Ascending aorta (tissue), 2 donors: ENCODE measurements around the gene LPGAT1. TPM values are rescaled to one million over a fixed set of nuclear protein-coding genes. Genes with fewer than 3 reads are reported as not detected.

Experiments used
- DNase-seq, 2 donors: peaks; one replicate each; pipeline ENCODE4 v3.0.0-alpha.2; 2019; ENCODE audit warnings: low spot score in 2 of 2
- H3K27ac ChIP-seq, 2 donors: fragments of 200-600 bp; sonication (generic); one replicate each; pipeline ENCODE4 v1.5.1; 2016 to 2017; ENCODE audit warnings: mild to moderate bottlenecking in 1 of 2
- H3K27me3 ChIP-seq: fragments of 200-600 bp; sonication (generic); one replicate; pipeline ENCODE4 v1.5.1; 2017
- H3K36me3 ChIP-seq, 2 donors: fragments of 200-600 bp; sonication (generic); one replicate each; pipeline ENCODE4 v1.5.1; 2016
- H3K4me1 ChIP-seq, 2 donors: fragments of 200-600 bp; sonication (generic); one replicate each; pipeline ENCODE4 v1.5.1; 2016 to 2017; ENCODE audit warnings: mild to moderate bottlenecking in 1 of 2
- H3K4me3 ChIP-seq, 2 donors: fragments of 200-600 bp; sonication (generic); one replicate each; pipeline ENCODE4 v1.5.1; 2016 to 2017; ENCODE audit warnings: mild to moderate bottlenecking in 1 of 2
- H3K9me3 ChIP-seq, 2 donors: fragments of 200-600 bp; sonication (generic); one replicate each; pipeline ENCODE4 v1.5.1; 2016
- intact Hi-C: fragments of 100-400 bp; cut with DNase I; formaldehyde crosslinking; loops from one replicate; pipeline ENCODE4 v1.15.1; 2023
- total RNA-seq: library from RNA; depleted of rRNA; stranded (reverse); fragments of >200 nt; gene quantifications from one replicate; pipeline ENCODE4 v1.1.0, GENCODE V29; 2016
- TF ChIP-seq, protein P1 (sequence below), 3 experiments: fragments of 200-600 bp in 2 of 3; fragments of 450-650 bp in 1 of 3; sonication (generic) in 2 of 3; IDR thresholded peaks; one replicate each; pipeline ENCODE4 v1.5.1; 2016 to 2019; ENCODE audit warnings: antibody characterized with exemption in 3 of 3, mild to moderate bottlenecking in 1 of 3, moderate library complexity in 1 of 3

LPGAT1 gene
- total RNA-seq, 1 donor from 2014 or later = 17.1 TPM

DNA sequence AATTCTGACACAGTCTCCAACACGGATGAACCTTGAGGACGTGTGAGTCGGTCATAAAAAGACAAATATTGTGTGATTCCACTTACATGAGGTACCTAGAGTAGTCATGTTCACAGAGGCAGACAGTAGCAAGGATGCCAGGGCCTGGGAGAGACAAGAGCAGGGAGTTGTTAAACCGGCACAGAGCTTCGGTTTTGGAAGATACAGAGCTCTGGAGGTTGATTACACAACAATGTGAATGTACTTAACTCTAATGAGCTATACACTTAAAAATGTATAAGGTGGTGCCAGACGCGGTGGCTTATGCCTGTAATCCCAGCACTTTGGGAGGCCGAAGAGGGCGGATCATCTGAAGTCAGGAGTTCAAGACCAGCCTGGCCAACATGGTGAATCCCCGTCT lies 117.3 kb downstream of the LPGAT1 start:
- no peaks in the 10 kb centered on the region for H3K27me3 ChIP-seq
- no peaks in the 10 kb centered on the region for H3K36me3 ChIP-seq
- TF ChIP-seq, protein P1, sequence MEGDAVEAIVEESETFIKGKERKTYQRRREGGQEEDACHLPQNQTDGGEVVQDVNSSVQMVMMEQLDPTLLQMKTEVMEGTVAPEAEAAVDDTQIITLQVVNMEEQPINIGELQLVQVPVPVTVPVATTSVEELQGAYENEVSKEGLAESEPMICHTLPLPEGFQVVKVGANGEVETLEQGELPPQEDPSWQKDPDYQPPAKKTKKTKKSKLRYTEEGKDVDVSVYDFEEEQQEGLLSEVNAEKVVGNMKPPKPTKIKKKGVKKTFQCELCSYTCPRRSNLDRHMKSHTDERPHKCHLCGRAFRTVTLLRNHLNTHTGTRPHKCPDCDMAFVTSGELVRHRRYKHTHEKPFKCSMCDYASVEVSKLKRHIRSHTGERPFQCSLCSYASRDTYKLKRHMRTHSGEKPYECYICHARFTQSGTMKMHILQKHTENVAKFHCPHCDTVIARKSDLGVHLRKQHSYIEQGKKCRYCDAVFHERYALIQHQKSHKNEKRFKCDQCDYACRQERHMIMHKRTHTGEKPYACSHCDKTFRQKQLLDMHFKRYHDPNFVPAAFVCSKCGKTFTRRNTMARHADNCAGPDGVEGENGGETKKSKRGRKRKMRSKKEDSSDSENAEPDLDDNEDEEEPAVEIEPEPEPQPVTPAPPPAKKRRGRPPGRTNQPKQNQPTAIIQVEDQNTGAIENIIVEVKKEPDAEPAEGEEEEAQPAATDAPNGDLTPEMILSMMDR (IDR thresholded peaks at IDR 0.05) = no peak
- H3K9me3 ChIP-seq = no peaks in the 10 kb centered on the region
- intact Hi-C loops = no loop called here
- H3K4me1 ChIP-seq = no peaks in the 10 kb centered on the region
- no peak overlapping the region for H3K27ac ChIP-seq
- DNase-seq = no peak
- H3K4me3 ChIP-seq = no peak overlapping the region

DNA sequence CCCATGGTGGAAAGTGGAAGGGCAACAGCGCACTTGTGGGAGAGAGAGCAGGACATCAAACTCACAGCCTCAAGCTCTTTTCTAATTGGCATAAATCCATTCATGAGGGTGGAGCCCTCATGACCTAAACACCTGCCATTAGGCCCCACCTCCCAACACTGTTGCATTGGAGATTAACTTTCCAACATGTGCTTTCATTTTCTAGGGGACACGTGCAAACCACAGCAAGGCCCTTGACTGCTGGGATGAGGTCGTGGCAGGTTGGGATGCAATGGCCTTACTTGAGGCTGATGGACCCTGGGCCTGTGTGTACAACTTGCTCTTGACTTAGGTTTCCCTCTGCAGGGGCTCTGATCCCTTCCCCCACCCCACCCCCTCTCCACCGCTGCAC lies 119.3 kb downstream of the LPGAT1 start:
- Histone ChIP-seq H3K27ac (no peak overlapping the region), H3K4me3 (no peak overlapping the region), H3K9me3 (no peaks in the 10 kb centered on the region), H3K27me3 (no peaks in the 10 kb centered on the region), H3K36me3 (no peaks in the 10 kb centered on the region), H3K4me1 (no peaks in the 10 kb centered on the region)
- TF ChIP-seq, protein P1 (IDR thresholded peaks at IDR 0.05) = no peak
- intact Hi-C loops = no loop called here
- DNase-seq = no peak

DNA sequence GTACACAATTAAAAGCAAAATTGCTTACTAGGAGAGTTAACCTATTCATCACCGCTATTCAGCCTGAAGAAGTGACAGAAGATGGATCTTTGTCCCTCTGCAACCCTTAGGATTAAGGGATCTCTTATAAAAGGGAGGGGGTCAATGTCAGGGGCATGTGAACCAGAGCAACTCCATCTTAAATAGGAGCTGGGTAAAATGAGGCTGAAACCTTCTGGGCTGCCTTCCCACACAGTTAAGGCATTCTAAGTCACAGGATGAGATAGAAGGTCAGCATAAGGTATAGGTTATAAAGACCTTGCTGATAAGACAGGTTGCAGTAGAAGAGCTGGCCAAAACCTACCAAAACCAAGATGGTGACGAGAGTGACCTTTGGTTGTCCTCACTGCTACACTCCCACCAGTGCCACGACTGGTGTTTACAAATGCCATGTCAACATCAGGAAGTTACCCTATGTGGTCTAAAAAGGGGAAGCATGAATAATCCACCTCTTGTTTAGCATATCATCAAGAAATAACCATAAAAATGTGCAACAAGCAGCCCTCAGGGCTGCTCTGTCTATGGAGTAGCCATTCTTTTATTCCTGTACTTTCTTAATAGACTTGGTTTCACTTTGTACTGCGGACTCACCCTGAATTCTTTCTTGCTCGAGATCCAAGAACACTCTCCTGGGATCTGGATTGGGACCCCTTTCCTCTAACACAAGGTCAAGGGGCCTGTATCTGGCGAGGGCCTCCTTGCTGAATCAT lies 119.8 kb downstream of the LPGAT1 start:
- intact Hi-C loops = no loop called here
- TF ChIP-seq, protein P1 (IDR thresholded peaks at IDR 0.05) = no peak
- Histone ChIP-seq H3K9me3 (no peaks in the 10 kb centered on the region), H3K4me1 (no peaks in the 10 kb centered on the region), H3K27me3 (no peaks in the 10 kb centered on the region), H3K27ac (no peak overlapping the region), H3K4me3 (no peak overlapping the region), H3K36me3 (no peaks in the 10 kb centered on the region)
- DNase-seq = no peak

DNA sequence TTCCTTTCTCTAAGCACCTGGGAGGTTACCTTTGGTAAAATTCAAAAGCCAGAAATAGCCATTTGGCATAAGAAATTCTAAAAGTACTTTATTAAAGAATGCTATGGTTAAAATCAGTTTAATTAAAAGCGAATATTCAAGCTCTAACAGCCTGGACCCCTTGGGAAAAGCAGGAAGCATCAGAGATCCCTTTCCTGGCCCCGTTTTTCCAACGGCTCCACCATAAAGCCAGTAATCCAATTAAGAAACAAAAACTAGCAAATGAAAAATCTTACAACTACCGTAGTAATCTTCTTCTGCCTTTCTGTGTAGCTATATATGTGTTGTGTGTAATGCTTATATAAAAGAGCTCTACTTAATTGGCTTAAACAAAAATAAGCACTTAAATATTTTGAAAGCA lies 121.6 kb downstream of the LPGAT1 start:
- no peak for DNase-seq
- H3K4me3 ChIP-seq = no peak overlapping the region
- no peaks in the 10 kb centered on the region for H3K27me3 ChIP-seq
- intact Hi-C loops = no loop called here
- TF ChIP-seq, protein P1 (IDR thresholded peaks at IDR 0.05) = no peak
- H3K27ac ChIP-seq = no peak overlapping the region
- no peaks in the 10 kb centered on the region for H3K9me3 ChIP-seq
- H3K36me3 ChIP-seq = no peaks in the 10 kb centered on the region
- no peaks in the 10 kb centered on the region for H3K4me1 ChIP-seq

DNA sequence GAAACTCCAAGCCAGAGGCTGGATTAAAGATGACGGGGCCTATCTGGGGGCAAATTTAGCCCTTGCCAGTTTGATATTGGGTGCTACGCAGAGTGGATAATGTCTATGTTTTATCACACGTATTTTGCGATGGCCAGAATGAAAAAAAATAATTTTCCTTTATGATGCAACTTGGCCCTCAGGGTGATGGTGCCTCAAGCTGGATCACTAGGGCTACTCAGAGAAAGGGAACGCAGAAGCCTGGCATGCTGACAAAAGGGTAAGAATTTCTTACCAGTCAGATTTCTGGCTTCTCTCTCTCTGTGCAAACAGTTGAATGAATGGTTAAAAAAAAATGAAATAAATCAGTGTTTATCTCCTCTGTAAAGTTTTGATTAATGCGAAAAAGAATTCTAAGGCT lies 122.6 kb downstream of the LPGAT1 start:
- TF ChIP-seq, protein P1 (IDR thresholded peaks at IDR 0.05) = no peak
- intact Hi-C loops = no loop called here
- no peaks in the 10 kb centered on the region for H3K9me3 ChIP-seq
- no peaks in the 10 kb centered on the region for H3K36me3 ChIP-seq
- no peak for DNase-seq
- no peaks in the 10 kb centered on the region for H3K27me3 ChIP-seq
- H3K27ac ChIP-seq = no peak overlapping the region
- H3K4me1 ChIP-seq = no peaks in the 10 kb centered on the region
- no peak overlapping the region for H3K4me3 ChIP-seq
